Epithelial cell of proximal tubule (primary cell): ENCODE data around the gene ALDH5A1. TPM values are rescaled to one million over a fixed set of nuclear protein-coding genes. Genes with fewer than 3 reads are reported as not detected.
A peak's percentile ranks its signal among the peaks of the same experiment; 100 is the strongest.

ENCODE experiments used
- DNase-seq: peaks from one replicate; pipeline ENCODE4 v3.0.0-alpha.2; 2011; ENCODE audit warnings: low read depth
- H3K4me3 ChIP-seq: 2 replicates; pipeline ENCODE4 v1.5.1; 2011; ENCODE audit warnings: low read depth, mild to moderate bottlenecking, low read length
- CTCF ChIP-seq: conservative IDR thresholded peaks from 2 replicates; pipeline ENCODE4 v1.5.1; 2012; ENCODE audit warnings: low read depth, mild to moderate bottlenecking, low read length
- total RNA-seq: library from RNA; depleted of rRNA; stranded (reverse); fragments of >200 nt; gene quantifications from 2 replicates; pipeline ENCODE4 v1.2.3, GENCODE V29; 2015

ALDH5A1 gene
- total RNA-seq, 1 donor from 2014 or later = 4.6 TPM

- DNase-seq = no peak
- H3K4me3 ChIP-seq = peak overlapping the region; percentile 63
- TF ChIP-seq CTCF = no peak
These were observed 586 bp upstream of the ALDH5A1 start for GRCh38 chr6:24493945-24494820.

GRCh38 chr6:24497254-24497970, 2.6 kb downstream of the ALDH5A1 start:
- no peak overlapping the region for H3K4me3 ChIP-seq
- no peak for TF ChIP-seq CTCF
- DNase-seq = no peak

- no peak overlapping the region for H3K4me3 ChIP-seq
- TF ChIP-seq CTCF = no peak
- DNase-seq = no peak
These were observed 5.9 kb downstream of the ALDH5A1 start for GRCh38 chr6:24500683-24501082.

GRCh38 chr6:24501374-24501773, 6.6 kb downstream of the ALDH5A1 start:
- DNase-seq = no peak
- no peak for TF ChIP-seq CTCF
- H3K4me3 ChIP-seq = no peak overlapping the region

- DNase-seq = no peak
- no peak overlapping the region for H3K4me3 ChIP-seq
- TF ChIP-seq CTCF = no peak
These were observed 7.1 kb downstream of the ALDH5A1 start for GRCh38 chr6:24501914-24502313.

GRCh38 chr6:24504287-24504648, 9.5 kb downstream of the ALDH5A1 start:
- no peak for DNase-seq
- TF ChIP-seq CTCF = no peak
- H3K4me3 ChIP-seq = no peak overlapping the region
